LNCaP clone FGC (cell line): ENCODE data around the gene GRIP1.

Source experiments
- DNase-seq: peaks from one replicate; pipeline ENCODE4 v3.0.0-alpha.2; 2011; ENCODE audit warnings: low read depth
- H3K4me3 ChIP-seq: 2 replicates; pipeline ENCODE4 v1.5.1; 2011; ENCODE audit warnings: mild to moderate bottlenecking, low read depth, low read length, control low read depth
- TF ChIP-seq, protein P1 (sequence below): IDR thresholded peaks from 2 replicates; pipeline ENCODE4 v1.5.1; 2012; ENCODE audit warnings: mild to moderate bottlenecking; ENCODE audit not compliant: control insufficient read depth, insufficient read depth; ENCODE audit errors: extremely low read depth

Gene GRIP1

DNA sequence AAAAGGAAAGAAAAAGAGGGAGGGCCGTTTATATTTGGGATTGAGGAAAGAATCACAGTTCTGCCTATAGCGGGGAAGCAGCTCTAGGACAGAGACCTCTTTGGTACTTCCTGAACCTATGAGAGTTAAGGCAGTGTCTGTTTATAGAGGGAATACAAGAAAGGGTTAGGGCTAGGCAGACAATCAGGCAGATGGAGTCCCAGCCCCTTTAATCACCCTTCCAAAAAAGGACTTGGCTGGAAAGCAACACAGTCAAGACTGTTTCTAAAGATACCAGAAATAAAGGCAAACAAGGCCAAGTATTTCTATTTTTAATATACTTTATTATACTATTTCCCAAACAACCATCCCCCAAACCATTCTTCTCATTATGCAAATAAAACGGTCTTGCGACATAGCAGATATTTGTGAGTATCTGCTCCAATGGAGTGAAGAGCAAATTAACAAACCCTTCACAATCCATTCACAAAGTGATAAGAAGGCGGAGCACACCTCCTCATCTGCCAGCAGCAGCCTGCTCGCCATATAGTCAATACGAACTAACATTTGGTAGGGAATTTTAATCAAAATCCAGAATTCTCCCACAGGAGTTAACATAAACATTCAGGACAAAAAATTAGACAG, 697 bp upstream of the GRIP1 start:
- no peak for DNase-seq
- TF ChIP-seq, protein P1, sequence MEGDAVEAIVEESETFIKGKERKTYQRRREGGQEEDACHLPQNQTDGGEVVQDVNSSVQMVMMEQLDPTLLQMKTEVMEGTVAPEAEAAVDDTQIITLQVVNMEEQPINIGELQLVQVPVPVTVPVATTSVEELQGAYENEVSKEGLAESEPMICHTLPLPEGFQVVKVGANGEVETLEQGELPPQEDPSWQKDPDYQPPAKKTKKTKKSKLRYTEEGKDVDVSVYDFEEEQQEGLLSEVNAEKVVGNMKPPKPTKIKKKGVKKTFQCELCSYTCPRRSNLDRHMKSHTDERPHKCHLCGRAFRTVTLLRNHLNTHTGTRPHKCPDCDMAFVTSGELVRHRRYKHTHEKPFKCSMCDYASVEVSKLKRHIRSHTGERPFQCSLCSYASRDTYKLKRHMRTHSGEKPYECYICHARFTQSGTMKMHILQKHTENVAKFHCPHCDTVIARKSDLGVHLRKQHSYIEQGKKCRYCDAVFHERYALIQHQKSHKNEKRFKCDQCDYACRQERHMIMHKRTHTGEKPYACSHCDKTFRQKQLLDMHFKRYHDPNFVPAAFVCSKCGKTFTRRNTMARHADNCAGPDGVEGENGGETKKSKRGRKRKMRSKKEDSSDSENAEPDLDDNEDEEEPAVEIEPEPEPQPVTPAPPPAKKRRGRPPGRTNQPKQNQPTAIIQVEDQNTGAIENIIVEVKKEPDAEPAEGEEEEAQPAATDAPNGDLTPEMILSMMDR = no peak
- H3K4me3 ChIP-seq = no peak overlapping the region

DNA sequence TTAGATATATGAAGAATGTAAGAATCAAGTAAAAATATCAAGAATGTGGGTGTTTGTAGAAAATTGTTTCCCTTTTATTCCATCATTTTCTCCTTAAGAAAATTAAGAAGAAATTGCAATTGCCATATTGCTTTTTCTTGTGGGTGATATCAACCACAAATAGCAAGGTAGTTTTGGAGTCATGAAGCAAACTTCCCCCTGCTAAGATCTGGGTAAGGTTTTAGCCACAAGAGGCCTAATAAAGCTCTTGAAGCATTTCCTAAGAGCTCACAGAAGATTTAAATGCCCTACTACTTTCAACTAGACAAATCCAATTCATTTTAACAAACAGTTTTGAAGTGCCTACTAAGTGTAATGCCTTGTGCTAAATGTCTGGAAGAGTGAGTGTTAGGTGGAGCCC, 2.6 kb downstream of the GRIP1 start:
- DNase-seq = no peak
- H3K4me3 ChIP-seq = no peak overlapping the region
- TF ChIP-seq, protein P1 = no peak

DNA sequence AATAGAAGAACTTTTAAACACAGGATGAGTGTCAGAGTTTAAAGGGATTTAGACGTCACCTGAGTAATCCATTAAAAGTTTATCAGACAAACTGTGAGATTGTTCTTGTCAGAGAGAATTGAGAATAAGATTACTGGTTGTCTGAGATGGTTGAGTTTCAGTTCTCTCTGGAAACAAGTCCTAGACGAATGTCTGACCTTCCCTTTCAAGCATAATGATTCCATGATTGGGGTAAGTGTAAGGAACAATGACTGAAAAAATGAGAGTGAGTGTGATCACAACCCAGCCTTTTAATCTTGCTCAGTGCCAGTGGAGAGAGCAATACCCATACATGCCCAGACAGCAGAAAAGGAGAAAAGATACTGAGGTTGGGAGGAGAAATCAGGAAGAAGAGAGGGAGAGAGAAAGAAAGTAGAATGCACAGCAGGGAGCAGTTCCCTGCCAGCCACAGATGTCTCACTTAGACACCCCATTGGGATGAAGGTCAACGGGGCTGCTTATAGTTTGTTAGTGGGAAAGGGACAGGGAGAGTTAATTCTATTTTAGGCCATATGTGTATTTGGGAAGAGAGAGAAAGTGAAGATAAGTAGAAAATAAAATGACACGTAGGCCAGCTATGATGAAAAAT, 4.3 kb downstream of the GRIP1 start:
- DNase-seq = no peak
- TF ChIP-seq, protein P1 = no peak
- no peak overlapping the region for H3K4me3 ChIP-seq

DNA sequence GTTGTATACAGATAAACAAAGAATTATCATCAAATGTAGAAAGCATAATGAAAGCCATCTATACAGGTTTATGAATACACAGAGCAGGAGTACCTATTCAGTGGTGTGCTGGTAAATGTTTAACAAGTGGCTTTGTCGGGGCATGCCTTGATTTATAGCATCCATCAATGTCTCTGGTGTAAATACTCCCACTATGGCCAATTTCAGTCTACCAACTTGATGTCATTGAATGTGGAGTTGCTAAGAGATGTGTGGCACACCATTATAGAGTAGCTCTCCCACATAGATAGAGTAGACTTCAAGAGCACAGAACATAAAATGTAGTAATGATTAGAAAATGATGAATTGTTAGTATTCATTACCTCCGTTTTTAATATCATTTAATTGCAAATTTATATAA, 9.3 kb downstream of the GRIP1 start:
- no peak overlapping the region for H3K4me3 ChIP-seq
- TF ChIP-seq, protein P1 = no peak
- DNase-seq = no peak

DNA sequence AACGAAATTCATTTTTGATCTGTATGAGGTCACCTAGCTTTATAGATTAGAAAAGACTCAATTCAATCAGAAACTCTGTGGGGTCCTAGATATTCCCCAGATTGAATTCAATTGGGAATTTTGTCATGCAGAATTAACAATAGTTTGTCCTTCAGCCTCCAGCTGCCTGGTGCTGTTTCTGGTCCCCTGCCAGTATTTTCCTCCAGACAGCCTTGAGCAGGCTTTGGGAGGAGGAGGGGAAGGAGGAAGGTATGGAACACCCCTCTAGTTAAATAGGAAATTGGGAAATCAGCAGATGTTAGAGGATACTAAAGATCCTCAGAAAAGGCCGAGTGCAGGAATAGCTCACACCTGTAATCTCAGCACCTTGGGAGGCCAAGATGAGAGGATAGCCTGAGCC, 10.6 kb downstream of the GRIP1 start:
- TF ChIP-seq, protein P1 = no peak
- no peak for DNase-seq

DNA sequence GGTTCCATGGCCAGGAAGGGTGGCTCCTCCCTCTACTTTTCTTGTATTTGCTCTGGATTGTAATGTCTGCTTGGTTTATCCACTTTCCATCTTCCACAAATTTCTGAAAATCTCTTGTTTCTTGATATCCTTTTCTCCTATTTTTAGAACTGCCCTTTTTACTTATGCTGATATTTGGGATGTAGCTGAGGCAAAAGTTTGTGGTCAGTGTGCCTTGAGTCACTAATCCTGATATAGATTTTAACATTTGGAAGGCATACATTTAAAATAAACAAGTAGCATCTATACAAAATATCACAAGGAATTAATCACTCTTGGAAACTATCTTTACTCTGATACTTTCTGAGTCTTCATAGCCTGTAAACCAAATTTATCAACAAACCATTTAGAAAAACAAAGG, 11.0 kb downstream of the GRIP1 start:
- DNase-seq = no peak
- TF ChIP-seq, protein P1 = no peak
- H3K4me3 ChIP-seq = no peak overlapping the region

More for the DNA sequence above, 10.6 kb downstream of the GRIP1 start:
- no peak overlapping the region for H3K4me3 ChIP-seq

DNA sequence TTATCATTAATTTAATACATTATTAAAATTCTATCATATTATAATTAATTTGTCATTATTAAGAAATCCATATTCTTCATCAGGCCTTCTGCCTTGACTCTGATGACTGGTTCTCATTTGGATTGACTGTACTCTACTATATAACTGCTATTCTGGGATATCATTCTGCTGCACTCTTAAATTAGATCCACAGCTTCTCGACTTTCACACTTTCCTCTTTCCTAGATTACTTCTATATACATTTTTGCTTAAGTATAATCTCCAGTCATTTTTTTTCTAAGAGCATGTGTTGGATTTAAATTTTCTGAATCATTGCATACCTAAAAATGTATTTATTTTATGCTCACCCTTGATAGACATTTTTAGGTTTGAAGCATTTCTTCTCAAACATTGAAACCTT, 12.4 kb downstream of the GRIP1 start:
- no peak for DNase-seq
- TF ChIP-seq, protein P1 = no peak

More for the DNA sequence above, 12.4 kb downstream of the GRIP1 start:
- no peak overlapping the region for H3K4me3 ChIP-seq
